ENCODE data around the gene NBAS. TPM values are rescaled to one million over a fixed set of nuclear protein-coding genes. Genes with fewer than 3 reads are reported as not detected.

The NBAS gene
- total RNA-seq, 1 experiment from 2014 or later = 32.5 TPM

DNA sequence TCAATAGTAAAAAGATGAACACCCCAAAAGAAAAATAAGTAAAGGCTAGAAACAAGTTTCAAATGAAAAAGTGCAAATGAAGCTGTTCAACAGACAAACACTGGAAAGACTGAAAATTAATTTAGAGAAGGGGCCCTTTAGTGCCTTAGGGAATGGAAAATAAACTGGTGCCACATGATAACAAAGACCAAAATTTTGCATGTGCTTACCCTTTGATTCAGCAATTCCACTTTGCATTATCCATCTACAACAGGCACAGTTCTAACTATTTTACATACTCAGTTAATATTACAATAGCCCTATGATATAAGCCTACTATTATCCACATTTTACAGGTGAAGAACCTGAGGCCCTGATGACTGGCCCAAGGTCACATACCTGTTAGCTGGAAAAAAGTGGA lies 183.9 kb downstream of the NBAS start:
- no peaks in the 10 kb centered on the region for H3K79me2 ChIP-seq (ENCODE audit: insufficient read depth, low read length)
- 0 out of 7 replicates have a peak overlapping the region, but pooled peaks of 2 of the 3 experiments have one; percentile 4 to 9 for H3K27ac Mint-ChIP-seq
- no peaks in the 10 kb centered on the region for H3K27me3 ChIP-seq (ENCODE audit: insufficient read depth, low read length)
- H3K27ac ChIP-seq (ENCODE audit: insufficient read length, low read depth, low read length) = no peak overlapping the region
- no peak overlapping the region for H3T11ph ChIP-seq (ENCODE audit: low read length)
- H4K8ac ChIP-seq (replicated peaks; ENCODE audit: insufficient read length, low read depth, low read length) = no peak overlapping the region
- H3K14ac ChIP-seq (ENCODE audit: insufficient read depth, low read length) = no peak overlapping the region
- TF ChIP-seq, protein P1, sequence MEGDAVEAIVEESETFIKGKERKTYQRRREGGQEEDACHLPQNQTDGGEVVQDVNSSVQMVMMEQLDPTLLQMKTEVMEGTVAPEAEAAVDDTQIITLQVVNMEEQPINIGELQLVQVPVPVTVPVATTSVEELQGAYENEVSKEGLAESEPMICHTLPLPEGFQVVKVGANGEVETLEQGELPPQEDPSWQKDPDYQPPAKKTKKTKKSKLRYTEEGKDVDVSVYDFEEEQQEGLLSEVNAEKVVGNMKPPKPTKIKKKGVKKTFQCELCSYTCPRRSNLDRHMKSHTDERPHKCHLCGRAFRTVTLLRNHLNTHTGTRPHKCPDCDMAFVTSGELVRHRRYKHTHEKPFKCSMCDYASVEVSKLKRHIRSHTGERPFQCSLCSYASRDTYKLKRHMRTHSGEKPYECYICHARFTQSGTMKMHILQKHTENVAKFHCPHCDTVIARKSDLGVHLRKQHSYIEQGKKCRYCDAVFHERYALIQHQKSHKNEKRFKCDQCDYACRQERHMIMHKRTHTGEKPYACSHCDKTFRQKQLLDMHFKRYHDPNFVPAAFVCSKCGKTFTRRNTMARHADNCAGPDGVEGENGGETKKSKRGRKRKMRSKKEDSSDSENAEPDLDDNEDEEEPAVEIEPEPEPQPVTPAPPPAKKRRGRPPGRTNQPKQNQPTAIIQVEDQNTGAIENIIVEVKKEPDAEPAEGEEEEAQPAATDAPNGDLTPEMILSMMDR (conservative IDR thresholded peaks at IDR 0.05) = no peak
- H4K5ac ChIP-seq (ENCODE audit: insufficient read length, low read depth, low read length) = no peak overlapping the region
- no peaks in the 10 kb centered on the region for H3K9me3 Mint-ChIP-seq
- DNase-seq = no peak
- no peaks in the 10 kb centered on the region for H3K79me1 ChIP-seq (ENCODE audit: insufficient read depth, low read depth, low read length, poor library complexity, severe bottlenecking)
- H2BK20ac ChIP-seq (ENCODE audit: low read depth, low read length, poor library complexity, severe bottlenecking) = no peak overlapping the region
- no peak overlapping the region for H3K9ac ChIP-seq (ENCODE audit: extremely low read depth, insufficient read length, low read length)
- no peak overlapping the region for H3K23ac ChIP-seq (ENCODE audit: insufficient read length, low read depth, low read length)
- no peak overlapping the region for H3K56ac ChIP-seq (ENCODE audit: insufficient read length, low read depth, low read length)
- H3K4me1 ChIP-seq (ENCODE audit: insufficient read depth, low read length) = no peaks in the 10 kb centered on the region
- H3K36me3 Mint-ChIP-seq (ENCODE audit: insufficient read depth in 1 of 3, low read depth in 3 of 3) = peaks cover 0 to 4% (median 0%) of the 10 kb centered on the region in 3 experiments; a peak in 1 of 7 replicates
- H2BK12ac ChIP-seq (ENCODE audit: insufficient read length, low read depth, low read length) = no peak overlapping the region
- H2AK5ac ChIP-seq (ENCODE audit: insufficient read length, low read length) = no peak overlapping the region
- H2BK120ac ChIP-seq (ENCODE audit: low read depth, low read length, poor library complexity, severe bottlenecking) = no peak overlapping the region
- no peak overlapping the region for H3K4me3 Mint-ChIP-seq
- no peak overlapping the region for H3K18ac ChIP-seq (ENCODE audit: insufficient read length, low read depth, low read length)
- no peaks in the 10 kb centered on the region for H4K20me1 ChIP-seq (ENCODE audit: control insufficient read depth, insufficient read depth, insufficient read length)
- H2BK5ac ChIP-seq (ENCODE audit: insufficient read length, low read length) = no peak overlapping the region
- no peaks in the 10 kb centered on the region for H3K23me2 ChIP-seq (ENCODE audit: insufficient read length, low read depth, low read length, poor library complexity, severe bottlenecking)
- H3K4me1 Mint-ChIP-seq = peaks cover 0 to 6% of the 10 kb centered on the region in 2 experiments; a peak in 1 of 4 replicates
- H3K4me2 ChIP-seq (ENCODE audit: insufficient read depth, insufficient read length, low read length) = no peak overlapping the region
- no peaks in the 10 kb centered on the region for H3K27me3 Mint-ChIP-seq (ENCODE audit: low read depth)
- no peak overlapping the region for H4K91ac ChIP-seq (ENCODE audit: insufficient read length, low read depth, low read length)
- no peak overlapping the region for H3K4ac ChIP-seq (ENCODE audit: low read depth, low read length)
- no peak overlapping the region for H2AFZ ChIP-seq (ENCODE audit: low read length)
- H3K9me3 ChIP-seq (ENCODE audit: control insufficient read depth, low read depth, low read length) = no peaks in the 10 kb centered on the region
- no peak overlapping the region for H2BK15ac ChIP-seq (ENCODE audit: low read depth, low read length)
